HG02798 (cell line): ENCODE results near the gene TTBK1.

ENCODE experiments used
- ATAC-seq: cut with Tn5 transposase; IDR thresholded peaks from one replicate; pipeline ENCODE4 v1.9.1; 2021; ENCODE audit warnings: mild to moderate bottlenecking; ENCODE audit not compliant: unreplicated experiment, poor library complexity

Gene TTBK1

DNA sequence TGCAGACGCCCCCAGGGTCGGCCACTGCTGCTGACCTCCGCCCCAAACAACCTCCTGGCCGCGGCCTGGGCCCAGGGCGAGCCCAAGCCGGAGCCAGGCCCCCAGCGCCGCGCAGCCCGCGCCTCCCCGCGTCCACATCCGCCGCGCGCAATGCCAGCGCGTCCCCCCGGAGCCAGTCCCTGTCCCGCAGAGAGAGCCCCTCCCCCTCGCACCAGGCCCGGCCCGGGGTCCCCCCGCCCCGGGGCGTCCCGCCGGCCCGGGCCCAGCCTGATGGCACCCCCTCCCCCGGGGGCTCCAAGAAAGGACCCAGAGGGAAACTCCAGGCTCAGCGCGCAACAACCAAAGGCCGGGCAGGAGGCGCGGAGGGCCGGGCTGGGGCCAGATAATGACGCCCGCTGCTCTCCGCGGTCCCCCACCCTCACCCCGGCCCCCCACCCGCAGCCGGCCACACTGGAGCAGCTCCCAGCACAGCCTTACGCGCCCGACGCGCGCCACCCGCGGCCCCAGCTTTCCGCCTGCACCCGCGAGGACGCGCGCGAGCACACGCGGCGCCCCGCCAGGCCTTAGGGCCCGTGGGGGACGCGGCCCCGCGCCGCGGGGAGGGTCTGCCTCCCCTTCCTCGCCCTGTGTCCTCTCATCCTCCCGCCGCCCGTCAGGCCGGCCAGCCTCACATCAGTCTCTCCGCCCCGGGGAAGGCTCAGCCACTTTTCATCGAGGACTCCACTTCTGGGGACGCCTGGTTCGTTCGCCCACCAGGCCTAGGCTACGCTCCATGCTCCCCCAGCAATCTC, 41.9 kb downstream of the TTBK1 start:
- no peak for ATAC-seq

- no peak for ATAC-seq
These were observed 42.6 kb downstream of the TTBK1 start for GRCh38 chr6:43285832-43286231.

GRCh38 chr6:43286456-43286979, 43.2 kb downstream of the TTBK1 start:
- no peak for ATAC-seq

DNA sequence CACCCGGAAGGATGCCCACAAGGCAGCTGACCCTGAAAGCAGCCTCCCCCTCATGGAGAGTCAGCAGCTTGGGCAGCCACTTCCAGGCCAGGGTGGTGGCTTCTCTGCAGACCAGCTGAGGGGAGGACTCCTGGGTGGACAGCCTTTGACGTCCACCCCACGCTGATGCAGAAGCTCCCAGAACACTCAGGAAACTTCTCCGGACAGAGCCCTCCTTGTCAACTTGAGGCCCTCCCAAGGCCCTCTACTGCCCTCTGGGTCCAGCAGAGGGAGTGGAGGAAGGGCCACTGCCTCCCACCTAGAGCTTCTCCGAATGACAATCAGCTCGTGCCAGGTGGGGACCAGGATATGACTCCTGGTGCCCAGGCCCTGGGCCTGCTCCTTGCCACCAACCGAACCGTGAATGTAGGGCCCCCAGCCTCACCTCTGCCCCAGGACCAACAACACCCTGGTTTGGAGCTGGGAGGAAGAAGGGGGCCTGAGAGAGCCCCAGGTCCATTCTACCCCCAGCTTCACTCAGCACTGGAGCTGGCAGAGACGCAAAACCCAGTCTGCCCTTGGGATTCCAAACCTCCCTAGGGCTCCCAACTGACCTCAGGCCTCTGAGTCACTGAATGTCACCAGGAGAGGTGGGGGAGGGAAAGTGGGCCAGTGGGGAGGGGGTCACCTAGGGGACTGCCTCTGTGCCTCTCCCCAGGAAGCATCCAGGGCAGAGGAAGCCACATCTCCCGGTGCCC, 43.9 kb downstream of the TTBK1 start:
- no peak for ATAC-seq

DNA sequence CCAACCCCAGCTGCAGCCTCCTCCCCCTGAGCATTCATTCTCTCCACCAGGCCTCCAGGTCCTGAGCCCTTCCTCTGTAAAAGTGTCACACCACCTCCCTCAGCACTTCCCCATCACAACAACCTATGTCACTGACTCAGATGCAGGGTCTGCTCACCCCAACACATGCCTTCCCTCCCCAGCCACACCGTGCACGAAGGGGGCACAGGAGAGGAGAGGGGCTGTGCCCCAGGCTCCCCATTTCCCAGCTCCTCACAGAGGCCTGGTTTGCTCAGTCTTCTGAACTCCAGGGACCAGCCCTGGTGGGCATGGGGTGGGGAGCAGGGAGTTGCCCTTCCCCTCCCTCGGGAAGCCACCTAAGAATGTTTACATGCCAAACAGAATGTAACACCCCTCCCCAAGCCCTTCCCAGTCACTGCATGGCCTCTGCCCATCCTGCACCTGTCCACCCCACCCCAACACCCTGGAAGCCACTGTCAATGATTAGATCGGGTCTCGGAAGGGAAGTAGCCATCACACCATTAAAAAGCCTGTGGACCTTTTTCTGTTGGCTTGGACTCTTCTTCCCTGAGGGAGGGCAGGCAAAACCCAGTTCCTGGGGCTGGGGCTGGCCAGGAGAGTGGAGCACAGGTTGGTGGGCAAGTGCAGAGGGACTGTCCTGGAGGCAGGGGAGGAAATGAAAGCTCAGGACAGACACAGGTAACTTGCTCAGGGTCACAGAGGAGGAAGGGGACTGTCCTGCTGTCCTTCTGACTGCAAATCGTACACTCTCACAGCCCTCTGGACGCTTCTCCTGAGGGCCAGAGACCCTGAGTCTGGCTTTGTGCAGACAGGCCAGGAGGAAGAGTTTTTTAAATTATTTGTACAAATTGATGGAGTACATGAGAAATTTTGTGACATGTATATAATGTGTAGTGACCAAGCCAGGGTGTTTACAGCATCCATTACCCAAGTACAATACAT, 44.7 kb downstream of the TTBK1 start:
- ATAC-seq: no peak

- ATAC-seq: no peak
These were observed 47.1 kb downstream of the TTBK1 start for GRCh38 chr6:43290339-43290904.

GRCh38 chr6:43290905-43291355, 47.6 kb downstream of the TTBK1 start:
- no peak for ATAC-seq

GRCh38 chr6:43291708-43292107, 48.4 kb downstream of the TTBK1 start:
- no peak for ATAC-seq

- ATAC-seq: no peak
These were observed 49.1 kb downstream of the TTBK1 start for GRCh38 chr6:43292341-43292740.

DNA sequence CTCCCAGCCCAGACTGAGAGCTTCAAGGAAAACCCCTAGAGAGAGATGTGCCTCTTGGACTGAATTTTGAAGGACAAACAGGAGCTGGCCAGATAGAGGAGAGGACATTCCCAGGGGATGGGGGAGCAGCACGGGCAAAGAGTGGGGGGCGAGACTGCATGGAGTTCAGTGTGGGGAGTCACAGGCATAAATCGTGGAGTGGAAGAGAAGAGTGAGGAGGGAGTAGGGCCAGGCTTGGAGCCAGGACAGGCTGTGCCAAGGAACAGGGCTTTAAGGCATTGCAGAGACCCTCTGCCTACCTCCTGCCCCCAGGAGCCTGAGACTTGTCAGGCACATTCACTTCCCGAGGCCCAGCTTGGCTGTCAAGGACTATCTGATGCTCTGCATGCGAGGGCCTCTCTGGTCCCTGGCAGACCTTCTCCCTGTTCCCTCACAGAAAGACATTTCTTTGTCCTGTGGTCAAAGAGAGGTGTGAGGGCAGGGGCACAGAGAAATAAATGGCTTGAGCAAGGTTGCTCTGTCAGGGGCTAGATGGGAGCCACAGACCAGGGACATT, 49.6 kb downstream of the TTBK1 start:
- no peak for ATAC-seq

GRCh38 chr6:43293698-43294097, 50.4 kb downstream of the TTBK1 start:
- ATAC-seq: no peak

- no peak for ATAC-seq
These were observed 51.3 kb downstream of the TTBK1 start for GRCh38 chr6:43294536-43294935.

- no peak for ATAC-seq
These were observed 52.2 kb downstream of the TTBK1 start for GRCh38 chr6:43295456-43295855.

DNA sequence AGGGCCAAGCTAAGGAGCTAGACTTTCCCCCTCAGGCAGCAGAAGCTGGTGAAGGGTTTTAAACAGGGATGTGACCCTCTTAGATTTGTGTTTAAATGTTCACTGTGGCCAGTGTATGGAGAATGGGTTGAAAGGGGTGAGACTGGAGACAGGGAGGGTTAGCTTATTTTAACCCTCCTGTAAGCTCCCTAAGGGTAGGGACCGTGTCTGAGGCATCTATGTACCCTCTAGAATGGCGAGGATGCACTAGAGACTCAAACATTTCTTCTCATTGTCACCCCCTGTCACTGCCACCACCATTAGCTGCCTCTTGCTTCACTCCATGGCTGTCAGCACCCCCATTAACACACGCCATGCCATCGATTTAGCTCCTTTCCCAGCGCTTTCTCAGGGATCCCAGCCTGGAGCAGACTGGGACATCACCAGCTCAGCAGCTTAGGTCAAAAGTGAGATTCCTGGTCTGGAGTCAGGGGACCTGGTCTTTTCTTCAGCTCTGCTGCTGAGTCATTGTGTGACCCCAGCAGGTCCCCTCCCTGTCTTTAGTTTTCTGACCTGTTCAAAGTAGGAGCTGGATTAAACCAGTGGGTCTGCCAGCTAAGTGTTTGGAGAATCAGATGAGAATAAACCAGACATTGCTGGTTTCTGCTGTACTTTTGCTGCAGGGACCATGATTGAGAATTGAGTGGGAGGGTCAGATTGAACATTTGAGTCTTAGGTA, 53.7 kb downstream of the TTBK1 start:
- no peak for ATAC-seq

DNA sequence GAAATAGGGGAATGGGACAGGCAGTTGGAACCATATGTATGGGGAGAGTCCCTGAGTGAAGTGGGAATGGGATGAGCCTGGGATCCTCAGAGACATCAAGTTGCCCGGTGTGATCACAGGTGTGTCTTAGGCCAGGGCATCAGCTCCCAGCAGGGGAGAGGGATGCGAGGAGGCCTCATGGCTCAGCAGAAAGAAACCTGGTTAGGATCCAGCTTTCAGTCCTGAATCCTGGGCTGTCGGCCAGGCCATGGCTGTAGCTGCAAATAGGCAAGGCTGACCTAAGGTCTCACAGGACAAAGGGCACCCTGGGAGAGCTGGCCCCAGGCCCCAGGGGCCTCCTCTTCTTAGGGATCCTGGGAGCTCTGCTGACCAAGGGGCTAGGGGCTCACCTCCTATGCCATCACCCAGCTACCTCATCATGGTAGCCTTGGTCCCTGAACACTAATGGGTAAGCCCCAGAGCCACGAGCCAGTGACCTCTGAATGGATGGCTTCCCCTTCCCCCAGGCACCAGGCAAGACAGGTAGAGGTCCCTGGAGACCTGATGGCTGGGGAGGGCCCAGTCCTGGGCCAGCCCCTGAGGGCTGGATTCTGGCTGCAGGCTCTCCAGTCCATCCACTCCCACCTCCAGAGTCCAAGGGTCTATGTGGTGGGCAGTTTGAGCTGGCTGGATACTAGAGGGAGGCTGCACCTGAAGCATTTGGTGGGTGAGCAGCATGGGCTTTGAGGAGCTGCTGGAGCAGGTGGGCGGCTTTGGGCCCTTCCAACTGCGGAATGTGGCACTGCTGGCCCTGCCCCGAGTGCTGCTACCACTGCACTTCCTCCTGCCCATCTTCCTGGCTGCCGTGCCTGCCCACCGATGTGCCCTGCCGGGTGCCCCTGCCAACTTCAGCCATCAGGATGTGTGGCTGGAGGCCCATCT, 54.6 kb downstream of the TTBK1 start, which contains the start of gene SLC22A7:
TSS of gene SLC22A7 (plus strand) at position 617 of the 921 bp plus-strand sequence. CDS start at position 716, 99 bp downstream.
- ATAC-seq: no peak

DNA sequence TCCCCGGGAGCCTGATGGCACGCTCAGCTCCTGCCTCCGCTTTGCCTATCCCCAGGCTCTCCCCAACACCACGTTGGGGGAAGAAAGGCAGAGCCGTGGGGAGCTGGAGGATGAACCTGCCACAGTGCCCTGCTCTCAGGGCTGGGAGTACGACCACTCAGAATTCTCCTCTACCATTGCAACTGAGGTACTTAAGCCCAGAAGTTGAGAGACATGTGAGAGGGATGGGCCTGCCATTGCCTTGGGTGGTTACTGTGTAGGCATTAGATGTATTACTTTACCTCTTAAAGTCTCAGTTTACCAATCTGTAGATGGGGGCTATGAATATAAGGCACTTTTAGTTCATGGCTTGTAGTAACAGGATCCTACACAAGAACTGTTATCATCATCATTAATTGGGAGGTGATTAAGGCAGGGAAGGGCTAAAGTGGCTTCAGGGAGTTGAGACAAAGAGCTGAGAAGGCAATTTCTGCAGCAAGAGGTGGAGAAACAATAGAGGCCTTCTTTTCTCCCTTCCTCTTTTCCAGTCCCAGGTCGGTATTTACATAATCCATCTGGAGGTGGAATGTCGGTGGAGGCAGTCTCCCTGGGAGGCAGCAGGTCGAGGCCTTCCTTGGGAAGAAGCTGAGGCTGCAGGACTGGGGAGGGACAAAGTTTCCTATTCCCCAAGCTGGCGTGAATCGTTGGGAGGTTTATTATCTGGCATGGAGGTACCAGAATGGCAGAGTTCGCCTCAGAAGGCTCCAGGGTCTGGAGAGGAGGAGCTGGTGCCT, 55.5 kb downstream of the TTBK1 start:
- ATAC-seq: no peak
